ENCODE measurements around the gene EHMT2.

DNA sequence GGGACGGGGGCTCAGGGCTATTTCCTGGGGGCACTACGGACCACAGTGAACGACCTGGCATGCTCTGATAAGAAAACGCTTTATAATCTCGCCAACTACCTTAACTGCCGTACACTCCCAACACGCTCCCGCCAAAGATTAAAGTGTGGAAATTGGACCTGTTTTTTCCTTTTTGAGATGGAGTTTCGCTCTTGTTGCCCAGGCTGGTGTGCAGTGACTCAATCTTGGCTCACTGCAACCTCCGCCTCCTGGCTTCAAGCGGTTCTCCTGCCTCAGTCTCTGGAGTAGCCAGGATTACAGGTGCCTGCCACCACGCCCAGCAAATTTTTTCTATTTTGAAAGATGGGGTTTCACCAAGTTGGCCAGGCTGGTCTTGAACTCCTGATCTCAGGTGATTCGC, 18.4 kb downstream of the EHMT2 start:
- TF ChIP-seq CTCF (IDR thresholded peaks at IDR 0.05) (no peak), POLR2A (IDR thresholded peaks at IDR 0.05) (no peak)
